Left lobe of liver (tissue), 2 donors: ENCODE data around the gene ZMYND10. TPM values are rescaled to one million over a fixed set of nuclear protein-coding genes. Genes with fewer than 3 reads are reported as not detected.
A peak's percentile ranks its signal among the peaks of the same experiment; 100 is the strongest.

Source experiments
- ATAC-seq: fragments of 200-7000 bp; cut with Tn5 transposase; one replicate; pipeline ENCODE4 v1.9.1; 2020; ENCODE audit warnings: mild to moderate bottlenecking, moderate library complexity
- DNase-seq: peaks from one replicate; pipeline ENCODE4 v3.0.0-alpha.2; 2020; ENCODE audit warnings: low spot score
- total RNA-seq: library from RNA; stranded (reverse); gene quantifications from one replicate; pipeline ENCODE4 v1.2.1, GENCODE V29; 2021
- donor health status: DM: no; HTN: no; CAD: no; lungs with moderate emphysema.
- donor health status: DM: no; HTN: yes; CAD: no.

The ZMYND10 gene
- total RNA-seq, 1 donor from 2014 or later, result 1.7 TPM

DNA sequence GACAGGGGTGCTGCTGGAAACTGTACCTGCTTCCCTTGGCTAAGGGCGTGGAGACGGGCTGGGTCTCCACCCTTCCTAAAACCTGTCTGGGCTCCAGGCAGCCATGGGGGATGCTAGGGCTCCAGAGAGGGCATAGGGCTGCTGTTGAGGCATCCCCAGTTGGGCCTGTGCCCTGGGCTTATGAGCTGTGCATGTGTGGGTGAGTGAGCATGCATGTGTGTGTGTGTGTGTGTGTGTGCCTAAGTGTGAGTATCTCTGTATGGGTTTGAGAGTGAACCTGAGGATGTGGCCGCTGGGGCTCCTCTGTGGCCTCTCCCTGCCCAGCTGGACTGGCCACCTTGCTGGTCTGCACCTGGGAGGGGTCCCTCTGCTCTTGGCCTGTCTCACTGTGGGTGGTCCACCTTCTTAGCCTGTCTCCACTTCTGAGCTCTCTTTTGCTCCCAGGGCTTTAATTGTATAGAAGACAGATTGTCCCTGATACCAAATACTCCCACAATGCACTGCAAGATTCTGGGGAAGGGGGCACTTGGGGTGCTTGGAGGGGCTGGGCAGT, 25.7 kb upstream of the ZMYND10 start:
- no peak for DNase-seq
- ATAC-seq, result no peak

DNA sequence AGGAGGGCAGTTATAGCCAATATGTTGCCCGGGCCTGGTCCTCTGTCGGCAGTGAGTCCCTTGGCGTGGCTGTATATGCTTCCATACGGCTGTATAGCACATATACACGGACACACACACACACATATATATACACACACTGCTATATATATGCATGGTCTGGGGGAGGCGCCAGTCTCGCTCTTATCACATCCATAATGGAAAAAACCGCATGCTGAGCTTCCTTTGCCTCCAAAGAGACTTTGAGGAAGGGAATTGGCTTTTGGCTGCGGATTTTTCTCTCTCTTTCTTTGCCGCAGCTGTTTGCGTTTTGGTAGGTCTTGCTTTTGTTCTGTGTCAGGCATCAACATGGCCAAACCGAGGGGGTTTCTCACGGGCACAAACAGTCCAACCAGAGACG, 25.1 kb upstream of the ZMYND10 start:
- ATAC-seq (no peak), DNase-seq (no peak)

DNA sequence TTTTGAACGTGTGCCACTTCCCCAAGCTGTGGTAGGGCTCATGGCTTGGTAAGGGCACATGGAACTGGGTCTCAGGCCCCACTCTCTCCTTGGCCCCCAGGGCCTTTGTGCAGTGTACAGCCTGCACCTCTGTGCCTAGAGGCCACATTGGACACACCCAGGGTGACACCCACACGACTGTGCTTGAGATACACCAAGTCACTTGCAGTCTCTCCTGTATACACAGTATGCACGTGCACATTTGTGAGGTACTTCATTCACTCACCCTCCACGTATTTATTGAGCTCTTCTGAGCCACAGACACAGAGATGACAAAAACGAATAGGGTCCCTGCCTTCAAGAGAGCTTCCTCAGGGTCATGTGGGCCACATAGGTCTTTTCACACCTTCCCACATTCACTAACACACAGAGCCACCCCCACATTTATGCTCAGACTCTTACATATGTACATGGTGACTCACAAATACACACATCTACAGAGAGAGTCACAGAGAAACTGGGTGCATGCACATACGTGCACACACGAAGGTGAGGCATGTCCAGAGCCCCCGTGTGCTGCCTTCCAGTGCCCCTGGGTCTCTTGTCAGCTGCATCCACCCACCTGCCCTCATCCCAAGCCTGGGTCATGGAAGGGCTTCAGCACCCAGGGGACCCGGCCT, 23.6 kb upstream of the ZMYND10 start:
- no peak for ATAC-seq

DNA sequence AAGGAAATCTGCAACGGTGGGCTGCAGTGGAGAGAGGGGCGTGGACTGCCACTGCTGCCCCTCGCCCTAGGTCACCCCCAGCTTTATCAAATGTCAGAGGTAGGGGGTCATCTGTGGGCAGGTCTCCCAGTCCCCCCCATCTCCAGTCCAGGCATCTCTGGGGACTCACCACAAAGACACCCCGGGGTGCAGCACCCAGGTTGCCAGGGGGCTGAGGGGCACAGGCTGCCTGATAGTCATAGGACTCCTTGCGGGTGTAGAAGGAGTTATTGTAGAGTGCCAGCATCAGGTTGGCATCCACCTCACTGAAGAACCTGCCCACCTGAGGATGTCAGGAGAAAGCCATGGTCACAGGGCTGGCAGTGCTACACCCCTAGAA, 20.3 kb upstream of the ZMYND10 start:
- ATAC-seq (no peak), DNase-seq (no peak)

More for the DNA sequence above, 23.6 kb upstream of the ZMYND10 start:
- no peak for DNase-seq

DNA sequence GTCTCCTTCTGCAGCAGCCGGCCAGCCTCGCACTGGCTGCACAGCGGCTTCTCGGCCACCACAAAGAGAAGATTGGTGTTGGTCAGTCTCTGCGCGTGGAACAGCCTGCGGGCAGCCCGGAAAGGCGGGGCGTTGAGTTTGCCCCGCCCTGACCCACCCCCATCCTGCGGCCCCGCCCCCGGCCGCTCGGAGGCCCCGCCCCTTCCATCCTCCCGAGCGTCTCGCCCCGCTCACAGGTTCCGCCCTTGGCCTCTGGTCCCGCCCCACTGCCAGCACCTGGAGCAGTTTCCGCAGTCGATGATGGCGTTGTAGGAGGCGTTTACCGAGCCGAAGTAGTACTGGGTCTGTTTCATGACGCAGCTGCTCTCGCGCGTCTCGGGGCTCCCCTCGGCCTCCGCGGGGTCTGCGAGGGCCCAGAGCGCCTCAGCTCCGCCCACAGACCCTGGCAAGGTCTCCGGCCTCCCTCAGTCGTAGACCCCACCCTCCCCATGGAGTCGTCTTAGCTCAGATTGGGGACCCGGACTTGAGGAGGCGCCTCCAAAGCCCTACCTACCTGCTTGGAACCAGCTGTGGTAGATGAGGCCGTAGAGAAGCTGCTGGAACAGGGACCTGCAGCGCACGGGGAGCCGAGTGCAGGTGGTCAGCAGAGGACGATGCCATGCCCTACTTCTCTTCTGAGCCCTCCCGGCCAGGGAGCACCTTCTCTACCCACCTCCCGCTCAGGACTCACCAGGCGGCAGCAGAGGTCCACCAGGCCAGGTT, 19.7 kb upstream of the ZMYND10 start:
- DNase-seq (peak; percentile 89), ATAC-seq (peak; percentile 88)

DNA sequence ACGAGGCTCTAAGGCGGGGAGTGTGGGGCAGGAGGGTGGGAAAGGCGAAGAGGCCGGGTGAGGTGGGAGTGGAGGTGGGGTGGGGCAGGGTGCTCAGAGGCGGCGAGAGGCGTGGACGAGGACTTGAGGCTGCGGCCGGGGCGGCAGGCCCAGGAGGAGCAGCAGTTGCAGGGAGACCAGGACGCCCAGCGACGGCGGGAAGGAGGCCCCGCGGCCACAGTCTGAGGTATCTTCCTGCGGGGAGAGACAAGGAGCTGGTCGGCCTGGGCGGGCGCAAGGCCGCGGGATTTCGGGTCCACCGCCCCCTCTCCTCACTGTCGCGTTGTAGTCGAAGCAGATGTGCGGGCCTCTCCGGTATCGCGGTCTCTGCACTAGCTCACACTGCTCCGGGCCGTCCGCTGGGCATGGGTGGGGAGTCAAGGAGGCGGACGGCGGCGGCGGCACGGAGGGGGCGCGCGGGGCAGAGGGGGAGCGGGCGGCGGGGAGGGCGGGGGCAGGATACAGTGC, 19.1 kb upstream of the ZMYND10 start:
- no peak for DNase-seq
- ATAC-seq, result peak; percentile 21

DNA sequence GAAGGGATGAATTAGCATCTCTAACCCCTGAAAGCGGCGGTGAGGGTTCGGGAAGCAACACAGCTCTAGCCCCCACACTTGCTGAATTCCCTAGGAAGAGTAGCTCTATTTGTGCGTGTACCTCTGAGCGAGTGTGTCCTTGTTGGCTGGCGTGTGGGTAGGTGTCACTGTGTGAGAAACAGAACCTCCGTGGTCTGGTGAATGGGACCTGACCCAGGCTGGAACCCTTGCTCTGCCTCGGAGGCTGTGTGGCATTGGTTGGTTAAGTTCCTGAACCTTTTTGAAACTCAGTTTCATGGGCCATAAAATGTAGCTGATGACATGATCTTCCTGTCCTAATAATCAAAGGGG, 14.2 kb upstream of the ZMYND10 start:
- ATAC-seq, result no peak
- no peak for DNase-seq

DNA sequence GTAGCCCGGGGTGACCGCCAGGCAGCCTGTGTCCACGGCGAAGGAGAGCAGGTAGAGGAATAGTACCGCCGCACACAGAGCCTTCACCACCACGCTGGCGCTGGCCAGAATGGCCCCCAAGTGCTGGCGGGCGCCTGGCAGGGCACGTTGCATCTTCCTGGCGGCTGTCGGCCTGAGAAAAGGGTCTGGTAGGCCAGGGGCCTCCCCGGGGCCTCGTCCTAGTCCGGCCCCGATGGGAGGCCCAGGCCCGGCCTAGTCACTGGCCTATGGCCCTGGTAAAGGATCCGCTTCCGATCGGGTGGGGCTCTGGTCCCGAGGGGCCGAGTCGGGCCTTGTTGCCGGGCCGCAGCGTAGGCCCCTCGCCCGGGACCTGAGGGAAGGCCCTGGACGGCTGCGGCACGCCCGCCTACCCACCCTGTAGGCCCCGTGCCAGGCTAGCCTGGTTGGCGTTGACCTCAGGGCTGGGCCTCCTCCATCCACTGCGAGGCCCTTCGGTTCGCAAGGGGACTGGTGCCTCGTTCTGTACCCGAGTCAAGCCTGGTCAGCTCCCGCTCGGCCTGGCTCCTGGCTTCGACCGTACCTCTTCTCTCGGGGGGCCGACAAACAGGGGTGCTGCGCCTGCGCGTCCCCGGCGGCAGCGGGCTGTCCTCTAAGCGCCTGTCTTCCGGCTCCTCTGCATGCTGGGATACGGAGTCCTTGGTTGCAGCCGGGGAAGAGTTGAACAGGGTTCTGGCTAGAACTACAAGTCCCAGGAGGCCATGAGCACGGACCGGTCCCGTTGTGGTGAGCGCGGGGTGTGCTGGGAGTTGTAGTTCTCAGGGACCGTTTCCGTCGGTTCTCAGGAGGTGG, 13.6 kb upstream of the ZMYND10 start, which contains the start of gene TMEM115:
TSS of gene TMEM115 (minus strand) at position 611 of the 849 bp plus-strand sequence. CDS start at position 153, 458 bp downstream.
- DNase-seq (peak; percentile 98), ATAC-seq (peak; percentile 93)

DNA sequence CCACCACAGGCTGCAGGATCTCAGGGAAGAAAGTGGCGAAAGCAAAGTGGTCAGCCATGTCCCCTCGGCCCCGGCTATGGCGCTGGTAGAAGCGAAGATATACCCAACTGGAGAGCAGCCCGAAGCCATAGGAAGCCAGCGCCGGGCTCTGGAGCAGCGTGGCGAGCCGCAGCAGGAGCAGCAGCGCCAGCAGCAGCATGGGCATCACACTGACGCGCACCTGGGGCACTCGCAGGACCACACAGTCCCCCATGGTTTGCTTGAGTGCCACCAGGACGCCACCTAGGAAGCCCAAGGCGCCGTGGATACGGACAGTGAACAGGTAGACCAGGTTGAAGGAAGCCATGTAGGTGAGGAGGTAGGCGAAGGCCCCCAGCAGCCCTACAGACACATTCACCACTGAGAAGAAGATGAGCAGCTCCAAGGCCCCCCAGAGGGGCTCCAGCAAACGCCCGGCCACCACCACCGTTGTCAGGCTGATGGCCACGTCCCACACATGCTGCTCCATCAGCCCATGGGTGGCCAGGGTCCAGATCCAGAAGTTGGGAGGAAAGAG, 12.9 kb upstream of the ZMYND10 start:
- ATAC-seq, result no peak
- DNase-seq, result no peak

DNA sequence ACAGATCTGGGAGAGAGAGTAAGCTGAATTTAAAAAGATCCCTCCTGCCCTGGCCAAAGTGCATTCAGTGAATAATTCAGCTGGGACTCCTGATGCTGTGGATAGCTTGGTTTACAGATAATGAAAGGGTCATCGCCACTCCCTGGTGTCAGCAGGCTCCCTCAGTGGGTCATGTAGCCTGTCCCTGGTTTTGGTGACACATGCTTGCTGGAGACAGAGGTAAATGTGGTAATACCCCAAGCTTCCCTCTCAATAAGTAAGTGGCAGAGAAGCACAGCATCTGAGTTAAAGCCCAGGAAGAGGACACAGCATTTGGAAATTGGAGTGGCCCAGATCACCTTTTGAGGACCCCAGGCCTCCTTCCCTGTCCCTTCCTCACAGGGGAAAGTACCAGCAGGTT, 11.9 kb upstream of the ZMYND10 start:
- DNase-seq (no peak), ATAC-seq (no peak)

DNA sequence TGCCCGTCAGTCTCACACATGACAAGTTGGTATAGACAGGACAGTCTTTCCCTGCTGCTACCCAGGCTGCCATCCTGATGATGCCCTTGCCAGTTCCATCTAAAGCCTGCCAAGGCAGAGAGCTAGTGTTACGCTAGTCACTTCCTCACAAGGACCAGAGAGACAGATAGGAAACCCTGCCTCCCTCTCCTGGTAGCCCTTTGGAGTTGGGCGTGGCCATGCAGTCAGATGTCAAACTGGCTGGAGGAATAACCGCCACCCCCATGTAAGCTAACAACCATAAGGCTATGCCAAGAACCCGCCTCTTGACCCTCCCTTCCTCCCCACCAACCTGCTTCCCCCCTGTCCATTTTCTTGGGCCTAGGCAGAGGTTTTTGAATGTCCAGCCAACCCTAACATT, 11.0 kb upstream of the ZMYND10 start:
- no peak for DNase-seq
- ATAC-seq, result peak; percentile 33

DNA sequence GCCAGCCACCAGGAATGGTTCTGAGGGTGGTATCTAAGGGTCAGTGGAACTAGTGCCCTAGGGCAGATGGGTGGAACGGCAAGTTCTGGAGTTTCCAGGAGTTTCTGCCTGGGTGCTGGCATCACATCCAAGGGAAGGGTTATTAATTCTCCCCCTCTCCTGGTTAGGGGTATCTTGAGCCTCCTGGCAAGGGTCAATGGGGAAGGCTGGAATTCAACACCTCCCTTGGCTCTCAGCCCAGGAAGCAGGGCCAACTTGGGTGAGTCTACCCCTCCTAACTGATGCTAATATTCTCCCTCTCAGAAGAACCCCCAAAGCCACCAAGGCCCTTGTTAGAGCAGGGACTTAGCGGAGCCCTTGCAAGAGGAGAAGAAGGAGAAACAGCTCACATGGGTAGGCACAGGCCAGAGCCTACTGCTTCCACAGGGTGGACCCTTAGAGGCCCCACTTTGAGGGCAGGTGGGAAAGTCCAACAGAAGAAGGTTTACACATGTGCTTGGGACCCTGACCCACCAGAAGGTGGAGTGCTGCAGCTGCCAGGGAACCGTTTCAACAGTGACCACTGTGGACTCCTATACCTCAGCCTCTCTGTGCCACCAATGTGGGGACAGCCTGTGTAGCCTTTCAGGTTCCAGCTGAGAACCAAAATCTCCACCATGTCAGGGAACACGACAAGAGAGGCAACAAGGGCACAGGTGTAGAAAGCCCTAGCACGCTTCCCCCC, 10.5 kb upstream of the ZMYND10 start:
- ATAC-seq, result no peak
- DNase-seq, result no peak

DNA sequence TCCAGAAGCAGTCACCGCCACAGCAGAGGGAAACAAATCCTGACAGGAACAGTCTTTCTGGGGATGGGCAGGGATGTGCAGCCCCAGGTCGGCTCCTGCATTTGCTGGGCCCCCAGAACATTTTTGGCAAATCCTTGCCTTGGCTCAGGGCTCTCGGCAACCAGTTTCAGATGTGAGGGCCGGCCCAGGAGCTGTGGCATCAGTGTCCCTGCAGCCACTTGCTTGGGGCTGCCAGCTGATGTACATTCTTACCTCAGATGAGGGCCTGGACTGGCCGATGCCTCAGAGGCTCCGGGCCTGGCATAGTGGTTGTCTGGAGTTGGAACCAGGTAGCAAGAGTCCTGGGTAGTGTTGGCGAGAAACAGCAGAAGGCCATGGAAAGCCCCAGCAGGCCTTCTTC, 9.3 kb upstream of the ZMYND10 start:
- DNase-seq (no peak), ATAC-seq (no peak)

DNA sequence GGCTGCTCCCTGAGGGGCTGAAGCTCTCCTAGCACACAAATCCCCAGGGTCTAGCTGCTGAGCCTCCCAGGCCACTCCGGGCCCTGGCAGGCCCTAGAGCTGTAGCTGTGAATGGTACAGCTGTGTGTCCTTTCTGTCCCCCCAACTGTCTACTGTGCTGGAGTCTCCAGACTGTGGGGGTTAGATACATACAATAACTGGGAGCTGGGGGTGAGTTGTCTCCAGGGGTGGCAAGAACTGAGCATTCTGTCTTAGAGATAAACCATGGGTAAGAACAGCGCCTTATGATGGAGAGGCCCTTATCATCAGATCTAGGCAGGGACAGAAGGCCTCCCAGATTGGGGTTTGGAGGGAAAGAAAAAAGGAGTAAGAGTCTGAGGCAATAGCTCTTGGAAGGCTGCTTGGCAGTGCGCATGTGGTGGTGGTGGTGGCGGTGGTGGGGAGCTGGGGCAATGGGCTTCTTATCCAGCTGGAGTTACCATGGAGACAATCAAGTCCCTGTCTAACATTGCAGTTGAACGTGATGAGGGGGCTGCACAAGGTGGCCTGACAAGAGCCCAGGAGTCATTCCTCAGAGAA, 8.7 kb upstream of the ZMYND10 start:
- ATAC-seq (no peak), DNase-seq (no peak)

DNA sequence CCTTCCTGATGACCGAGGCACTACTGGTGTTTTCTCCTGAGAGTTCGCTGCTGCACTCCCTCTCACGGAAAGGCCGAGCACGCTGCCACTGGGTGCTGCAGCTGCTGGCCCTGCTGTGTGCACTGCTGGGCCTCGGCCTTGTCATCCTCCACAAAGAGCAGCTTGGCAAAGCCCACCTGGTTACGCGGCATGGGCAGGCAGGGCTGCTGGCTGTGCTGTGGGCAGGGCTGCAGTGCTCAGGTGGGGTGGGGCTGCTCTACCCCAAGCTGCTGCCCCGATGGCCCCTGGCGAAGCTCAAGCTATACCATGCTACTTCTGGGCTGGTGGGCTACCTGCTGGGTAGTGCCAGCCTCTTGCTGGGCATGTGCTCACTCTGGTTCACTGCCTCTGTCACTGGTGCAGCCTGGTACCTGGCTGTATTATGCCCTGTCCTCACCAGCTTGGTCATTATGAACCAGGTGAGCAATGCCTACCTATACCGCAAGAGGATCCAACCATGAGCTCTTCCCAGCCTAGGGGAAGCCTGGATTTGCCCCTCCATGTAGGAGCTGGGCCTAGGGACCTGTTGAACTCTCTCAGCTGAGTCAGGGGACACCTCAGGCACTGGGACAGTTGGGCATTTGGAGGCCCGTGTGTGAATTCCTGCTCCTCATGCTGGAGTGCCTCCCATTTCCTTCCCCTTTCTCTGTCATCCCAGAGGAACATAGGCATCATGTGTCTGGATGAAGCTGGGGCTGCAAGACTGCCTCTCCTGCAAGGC, 7.9 kb upstream of the ZMYND10 start:
- ATAC-seq, result no peak
- DNase-seq, result no peak

DNA sequence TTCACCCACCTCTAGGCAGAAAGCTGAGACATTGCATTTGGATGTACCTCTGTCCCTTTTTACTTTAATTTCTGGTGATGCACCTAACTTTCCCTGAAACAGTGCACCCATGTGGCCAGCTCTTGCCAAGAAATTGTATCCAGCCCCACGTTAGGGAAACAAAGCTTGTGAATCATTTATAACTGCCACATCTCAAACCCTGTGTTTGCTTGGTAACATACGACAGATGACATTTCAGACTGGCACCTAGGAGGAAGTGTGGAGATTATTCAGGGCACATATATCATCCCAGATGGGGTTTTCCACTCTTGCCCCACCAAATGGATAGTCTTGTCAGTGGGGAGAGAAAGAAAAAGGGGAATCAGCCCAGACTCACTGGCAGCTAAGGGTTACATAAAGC, 7.2 kb upstream of the ZMYND10 start:
- DNase-seq (no peak), ATAC-seq (no peak)

DNA sequence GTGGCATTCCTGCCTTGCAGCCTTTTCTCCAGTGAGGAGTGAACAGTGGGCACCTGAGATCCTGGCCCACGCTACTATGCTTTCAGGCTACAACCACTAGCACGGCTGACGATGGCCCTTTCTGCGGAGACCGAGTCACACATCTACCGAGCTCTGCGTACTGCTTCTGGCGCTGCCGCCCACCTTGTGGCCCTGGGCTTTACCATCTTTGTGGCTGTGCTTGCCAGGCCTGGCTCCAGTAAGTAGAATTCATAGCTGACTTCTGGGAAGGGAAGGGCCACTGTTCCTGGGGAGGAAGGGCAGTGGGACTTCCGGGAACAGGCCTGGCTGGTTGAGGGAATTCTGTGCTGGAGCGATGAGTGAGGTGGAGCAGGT, 5.8 kb upstream of the ZMYND10 start:
- DNase-seq (no peak), ATAC-seq (peak; percentile 3)

DNA sequence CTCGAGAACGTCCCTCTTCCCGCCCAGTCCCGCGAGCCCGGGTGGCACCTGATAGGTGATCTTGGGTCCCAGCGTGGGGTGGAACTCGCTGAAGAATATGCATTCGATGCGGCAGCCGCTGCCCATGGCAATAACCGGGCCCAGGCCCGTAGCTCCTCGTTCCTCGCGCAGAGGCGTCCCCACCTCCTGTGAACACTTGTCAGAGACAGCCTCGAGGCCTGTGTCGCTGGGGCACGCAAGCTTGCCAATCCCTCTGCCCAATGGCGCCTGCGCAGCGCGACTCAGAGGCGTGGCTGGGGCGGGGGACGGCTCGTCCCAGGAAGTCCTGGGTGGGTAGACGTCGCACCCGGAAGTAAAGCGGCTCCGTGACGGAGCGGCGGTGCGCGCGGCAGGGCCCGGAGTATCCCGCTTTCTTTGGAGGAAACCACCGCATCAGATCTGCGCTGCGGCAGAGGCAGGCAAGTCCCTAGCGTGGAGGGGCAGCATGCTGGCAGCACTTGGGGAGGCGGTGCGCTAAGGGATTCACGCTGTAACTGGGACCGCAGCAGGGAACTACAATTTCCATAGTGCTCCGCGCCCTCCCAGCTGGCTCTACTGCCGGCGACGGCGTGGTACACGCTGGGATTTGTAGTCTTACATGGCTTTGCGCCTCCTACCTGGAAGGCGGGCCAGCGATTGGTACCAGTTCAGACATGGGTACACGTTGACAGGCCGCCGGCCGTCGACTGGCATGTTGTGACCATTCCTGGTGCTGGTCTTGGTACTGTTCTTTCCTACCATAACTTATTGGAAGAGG, 5.2 kb upstream of the ZMYND10 start, which contains the start of the genes CYB561D2 and NPRL2:
TSS of gene CYB561D2 (plus strand) at position 336 of the 796 bp plus-strand sequence. CDS start 572 bp downstream, outside the sequence.
TSS of gene NPRL2 (minus strand) at position 249 of the 796 bp plus-strand sequence. CDS start at position 126, 123 bp downstream.
- ATAC-seq (peak; percentile 87), DNase-seq (peak; percentile 99)
